Measurements from ENCODE around the gene NPFFR1.

DNA sequence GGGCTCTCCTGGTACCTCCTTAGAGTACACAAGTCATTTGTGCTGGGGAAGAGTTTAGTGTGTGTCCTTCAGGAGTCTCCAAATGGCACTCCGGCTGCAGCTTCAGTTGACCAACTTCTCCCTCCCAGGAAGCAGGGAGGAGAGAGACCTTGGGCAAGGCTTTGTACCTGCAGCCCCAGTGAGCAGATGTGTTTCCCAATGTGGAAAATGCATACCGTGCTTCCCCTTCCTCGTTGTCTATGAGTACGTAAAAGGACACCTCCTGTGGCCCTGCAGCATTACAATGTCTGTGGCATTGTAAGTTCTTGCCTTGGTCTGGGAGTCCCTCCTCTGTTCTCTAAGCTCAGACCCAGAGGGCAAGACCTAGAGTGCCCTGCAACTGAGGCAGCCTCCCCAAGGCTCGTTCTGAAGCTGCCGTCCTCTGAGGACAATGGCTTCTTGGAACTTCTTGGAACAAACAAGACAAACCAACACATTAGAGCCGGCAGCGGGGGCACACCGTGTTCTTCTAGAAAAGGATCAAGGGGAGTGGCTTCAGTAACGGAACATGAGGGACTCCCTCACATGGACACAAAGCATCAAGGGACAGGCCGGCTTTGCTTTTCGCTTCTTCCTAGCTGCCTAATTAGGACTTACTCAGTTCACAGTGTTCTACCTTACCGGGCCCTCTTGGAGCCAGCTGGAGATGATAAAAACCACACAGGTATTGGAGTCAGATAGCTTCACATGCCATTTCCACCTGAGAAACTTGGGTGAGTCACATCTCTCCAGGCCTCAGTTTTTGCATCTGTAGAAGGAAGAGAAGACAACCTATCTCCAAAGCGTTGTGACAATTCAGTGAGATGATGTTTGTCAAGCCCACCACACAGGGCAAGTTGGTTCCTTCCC lies 29.7 kb downstream of the NPFFR1 start:
- TF ChIP-seq, protein P1, sequence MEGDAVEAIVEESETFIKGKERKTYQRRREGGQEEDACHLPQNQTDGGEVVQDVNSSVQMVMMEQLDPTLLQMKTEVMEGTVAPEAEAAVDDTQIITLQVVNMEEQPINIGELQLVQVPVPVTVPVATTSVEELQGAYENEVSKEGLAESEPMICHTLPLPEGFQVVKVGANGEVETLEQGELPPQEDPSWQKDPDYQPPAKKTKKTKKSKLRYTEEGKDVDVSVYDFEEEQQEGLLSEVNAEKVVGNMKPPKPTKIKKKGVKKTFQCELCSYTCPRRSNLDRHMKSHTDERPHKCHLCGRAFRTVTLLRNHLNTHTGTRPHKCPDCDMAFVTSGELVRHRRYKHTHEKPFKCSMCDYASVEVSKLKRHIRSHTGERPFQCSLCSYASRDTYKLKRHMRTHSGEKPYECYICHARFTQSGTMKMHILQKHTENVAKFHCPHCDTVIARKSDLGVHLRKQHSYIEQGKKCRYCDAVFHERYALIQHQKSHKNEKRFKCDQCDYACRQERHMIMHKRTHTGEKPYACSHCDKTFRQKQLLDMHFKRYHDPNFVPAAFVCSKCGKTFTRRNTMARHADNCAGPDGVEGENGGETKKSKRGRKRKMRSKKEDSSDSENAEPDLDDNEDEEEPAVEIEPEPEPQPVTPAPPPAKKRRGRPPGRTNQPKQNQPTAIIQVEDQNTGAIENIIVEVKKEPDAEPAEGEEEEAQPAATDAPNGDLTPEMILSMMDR (IDR thresholded peaks at IDR 0.05): no peak
- no peak for TF ChIP-seq POLR2A (IDR thresholded peaks at IDR 0.05)

All from esophagus squamous epithelium (tissue), 4 donors.